Activated CD8-positive, alpha-beta memory T cell treated with anti-CD3 and anti-CD28 coated beads for 36 hours (primary cell): Measurements from ENCODE around the gene NUP153. TPM values are rescaled to one million over a fixed set of nuclear protein-coding genes. Genes with fewer than 3 reads are reported as not detected.
"Not testable (repeated sequence)": the region's sequence is repeated elsewhere in the genome, so short reads cannot be mapped to it uniquely, and the experiment has no call there.

Source experiments
- CTCF ChIA-PET: fragments of 350-600 bp; sonication (Branson Sonifier 250); formaldehyde crosslinking; loops from one replicate; lab custom pipeline; 2021; ENCODE audit warnings: antibody characterized with exemption; lab: Charles Lee
- POLR2A ChIA-PET: fragments of 350-600 bp; sonication (Branson Sonifier 250); formaldehyde crosslinking; loops from one replicate; lab custom pipeline; 2021; ENCODE audit warnings: antibody characterized with exemption; lab: Charles Lee
- total RNA-seq, 2 experiments: library from RNA; stranded (reverse); gene quantifications; one replicate each; pipeline ENCODE4 v1.2.3, GENCODE V29; 2021

Gene NUP153
- 10 to 100 TPM; 98.5 to 99.7 TPM for total RNA-seq

GRCh38 chr6:17706580-17707370 is at the start of gene NUP153:
Gene NUP153 (minus strand): TSS chr6:17706925. CDS start chr6:17706387, 538 bp downstream.
- CTCF ChIA-PET: interaction anchor here (0.6 to 1.9 kb wide), 2 partner anchors 97 to 106 kb away, joined by 3 to 8 read pairs; partner anchors contain the start of gene FAM8A1
- POLR2A ChIA-PET: interaction anchor here (0.5 to 1.4 kb wide), 9 partner anchors 8 to 557 kb away, joined by 3 to 9 read pairs (median 3); partner anchors contain the start of genes DEK and FAM8A1

- CTCF ChIA-PET: no interaction called here
- POLR2A ChIA-PET: interaction anchor here (0.6 kb wide), 1 partner anchor 159 kb away, joined by 5 read pairs; no protein-coding TSS in a partner anchor
Measured at GRCh38 chr6:17754254-17754653, 47.5 kb upstream of the NUP153 start.

- CTCF ChIA-PET, POLR2A ChIA-PET: not testable (repeated sequence)
Measured at GRCh38 chr6:17745324-17745723, 38.6 kb upstream of the NUP153 start.

DNA sequence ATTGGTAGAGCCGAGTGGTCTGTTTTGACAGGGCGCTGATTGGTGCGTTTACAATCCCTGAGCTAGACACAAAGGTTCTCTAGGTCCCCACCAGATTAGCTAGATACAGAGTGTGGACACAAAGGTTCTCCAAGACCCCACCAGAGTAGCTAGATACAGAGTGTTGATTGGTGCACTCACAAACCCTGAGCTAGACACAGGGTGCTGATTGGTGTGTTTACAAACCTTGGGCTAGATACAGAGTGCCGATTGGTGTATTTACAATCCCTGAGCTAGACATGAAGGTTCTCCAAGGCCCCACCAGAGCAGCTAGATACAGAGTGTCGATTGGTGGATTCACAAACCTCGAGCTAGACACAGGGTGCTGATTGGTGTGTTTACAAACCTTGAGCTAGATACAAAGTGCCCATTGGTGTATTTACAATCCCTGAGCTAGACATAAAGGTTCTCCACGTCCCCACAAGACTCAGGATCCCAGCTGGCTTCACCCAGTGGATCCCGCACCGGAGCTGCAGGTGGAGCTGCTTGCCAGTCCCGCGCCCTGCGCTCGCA is 38.1 kb upstream of the NUP153 start:
- CTCF ChIA-PET, POLR2A ChIA-PET: not testable (repeated sequence)

- ChIA-PET CTCF (no interaction called here), POLR2A (no interaction called here)
Measured at GRCh38 chr6:17744019-17744756, 37.5 kb upstream of the NUP153 start.

GRCh38 chr6:17741507-17741906 is 34.8 kb upstream of the NUP153 start:
- CTCF ChIA-PET: no interaction called here
- POLR2A ChIA-PET: no interaction called here

- ChIA-PET CTCF (no interaction called here), POLR2A (no interaction called here)
Measured at GRCh38 chr6:17740559-17741220, 34.0 kb upstream of the NUP153 start.

DNA sequence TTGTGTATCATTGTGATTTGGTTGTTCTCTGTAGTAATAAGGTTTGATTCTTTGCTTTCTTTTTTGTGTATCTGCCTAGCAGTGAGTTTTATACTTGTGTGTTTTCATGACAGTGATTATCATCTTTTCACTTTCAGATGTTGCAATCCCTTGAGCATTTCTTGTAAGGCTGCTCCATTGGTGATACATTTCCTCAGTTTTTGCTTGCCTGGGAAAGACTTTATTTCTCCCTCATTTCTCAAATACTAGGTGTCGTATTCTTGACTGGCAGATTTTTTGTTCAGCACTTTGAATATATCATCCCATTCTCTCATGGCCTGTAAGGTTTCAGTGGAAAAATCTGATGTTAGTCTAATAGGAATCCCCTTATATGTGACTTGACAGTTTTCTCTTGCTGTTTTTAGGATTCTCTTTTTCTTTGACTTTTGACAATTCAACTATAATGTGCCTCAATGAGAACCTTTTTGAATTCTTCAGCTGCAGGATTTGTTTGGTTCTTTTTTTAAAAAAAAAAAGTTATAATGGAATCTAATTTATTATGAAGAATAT is 31.1 kb upstream of the NUP153 start:
- CTCF ChIA-PET: no interaction called here
- POLR2A ChIA-PET: no interaction called here

- POLR2A ChIA-PET, CTCF ChIA-PET: not testable (repeated sequence)
Measured at GRCh38 chr6:17735311-17735710, 28.6 kb upstream of the NUP153 start.

- POLR2A ChIA-PET: no interaction called here
Measured at GRCh38 chr6:17730078-17730704, 23.5 kb upstream of the NUP153 start.

GRCh38 chr6:17729223-17730077 is 22.7 kb upstream of the NUP153 start:
- CTCF ChIA-PET: no interaction called here
- POLR2A ChIA-PET: no interaction called here

More at GRCh38 chr6:17730078-17730704, 23.5 kb upstream of the NUP153 start:
- CTCF ChIA-PET: no interaction called here

DNA sequence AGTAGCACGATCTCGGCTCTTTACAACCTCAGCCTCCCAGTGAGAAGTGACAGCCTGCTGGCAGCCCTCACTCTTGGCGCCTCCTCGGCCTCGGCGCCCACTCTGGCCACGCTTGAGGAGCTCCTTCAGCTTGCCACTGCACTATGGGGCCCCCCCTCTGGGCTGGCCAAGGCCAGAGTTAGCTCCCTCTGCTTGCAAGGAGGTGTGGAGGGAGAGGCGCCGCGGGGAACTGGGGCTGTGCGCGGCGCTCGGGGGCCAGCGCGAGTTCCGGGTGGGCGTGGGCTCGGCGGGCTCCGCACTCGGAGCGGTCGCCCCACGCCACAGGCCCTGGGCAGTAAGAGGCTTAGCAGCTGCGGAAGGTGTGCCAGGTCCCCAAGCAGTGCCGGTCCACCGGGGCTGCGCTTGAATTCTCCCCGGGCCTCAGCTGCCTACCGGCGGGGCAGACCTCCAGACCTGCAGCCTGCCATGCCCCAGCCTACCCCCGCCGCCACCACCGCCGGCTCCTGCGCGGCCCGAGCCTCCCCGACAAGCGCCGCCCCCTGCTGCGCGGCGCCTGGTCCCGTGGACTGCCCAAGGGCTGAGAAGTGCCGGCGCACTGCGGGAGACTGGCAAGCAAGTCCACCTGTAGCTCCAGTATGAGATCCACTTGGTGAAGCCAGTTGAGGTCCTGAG is 22.0 kb upstream of the NUP153 start:
- CTCF ChIA-PET: interaction anchor here (0.7 kb wide), 1 partner anchor 90 kb away, joined by 3 read pairs; no protein-coding TSS in a partner anchor
- POLR2A ChIA-PET: no interaction called here

DNA sequence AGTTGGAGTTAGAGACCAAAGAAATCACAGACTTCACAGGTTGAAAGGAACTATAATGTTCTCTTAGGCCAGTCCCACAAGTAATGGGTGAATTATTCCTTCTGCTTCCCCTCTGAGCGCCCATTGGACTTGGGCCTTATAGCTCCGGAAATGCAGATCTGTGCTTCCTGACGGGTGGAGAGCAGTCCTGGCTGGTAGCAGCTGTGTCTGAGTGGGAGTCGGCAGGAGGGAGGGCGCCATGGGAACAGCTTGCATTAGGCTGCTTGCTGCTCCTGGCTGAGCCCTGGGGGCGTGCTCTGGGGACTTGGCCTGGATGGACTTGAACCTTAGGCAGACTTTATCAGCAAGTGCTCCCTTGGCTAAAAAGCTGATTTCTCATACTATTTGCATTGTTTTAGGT is 18.4 kb upstream of the NUP153 start:
- CTCF ChIA-PET: interaction anchor here (1.2 kb wide), 1 partner anchor 78 kb away, joined by 3 read pairs; no protein-coding TSS in a partner anchor
- POLR2A ChIA-PET: no interaction called here

DNA sequence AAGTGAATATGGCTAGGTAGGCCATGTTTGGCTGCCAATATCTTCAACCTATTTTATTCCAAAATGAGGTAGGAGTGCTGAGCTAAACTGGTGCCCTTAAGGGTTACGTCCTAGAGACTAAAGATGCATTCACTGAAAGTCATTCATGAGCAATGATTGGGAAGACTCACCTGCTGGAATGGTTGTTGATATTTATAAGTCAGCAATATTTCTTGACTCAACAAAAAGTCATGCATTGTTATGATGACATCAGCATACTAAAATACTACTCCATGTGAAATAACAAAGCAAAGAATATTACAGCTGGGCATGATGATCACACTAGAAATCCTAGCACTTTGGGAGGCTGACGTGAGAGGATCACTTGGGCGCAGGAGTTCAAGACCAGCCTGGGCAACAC is 17.6 kb upstream of the NUP153 start:
- ChIA-PET POLR2A (no interaction called here), CTCF (interaction anchor here (0.9 kb wide), 1 partner anchor 140 kb away, joined by 3 read pairs; no protein-coding TSS in a partner anchor)

DNA sequence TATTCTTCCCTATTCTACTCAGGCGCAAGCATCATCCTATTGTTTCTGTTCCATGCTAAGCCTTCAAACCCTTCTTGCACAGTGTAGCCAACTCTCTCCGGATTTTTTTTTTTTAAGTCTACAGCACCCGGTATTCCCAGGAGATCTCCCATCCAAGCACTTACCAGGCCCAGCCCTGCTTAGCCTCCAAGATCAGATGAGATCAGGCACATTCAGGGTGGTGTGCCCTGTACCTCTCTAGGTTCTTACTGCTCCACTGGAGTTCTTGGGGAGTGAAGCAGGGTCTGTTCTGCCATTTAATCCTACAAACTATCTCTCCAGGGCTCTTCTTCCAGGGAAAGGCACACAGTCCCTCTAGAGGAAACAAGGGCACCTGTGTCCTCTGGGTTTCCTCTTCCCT is 14.9 kb upstream of the NUP153 start:
- ChIA-PET POLR2A (no interaction called here), CTCF (no interaction called here)

GRCh38 chr6:17719323-17720041 is 12.8 kb upstream of the NUP153 start:
- ChIA-PET CTCF (no interaction called here), POLR2A (no interaction called here)

GRCh38 chr6:17716221-17716620 is 9.5 kb upstream of the NUP153 start:
- POLR2A ChIA-PET: no interaction called here
- CTCF ChIA-PET: interaction anchor here (2.7 kb wide), 1 partner anchor 14 kb away, joined by 9 read pairs; no protein-coding TSS in a partner anchor
